Activated naive CD8-positive, alpha-beta T cell treated with anti-CD3 and anti-CD28 coated beads, Interleukin-2, amount 10 ng/mL, durations not matched to agents 7 days and 5 days (primary cell): Measurements from ENCODE around the gene PIP4K2A. TPM values are rescaled to one million over a fixed set of nuclear protein-coding genes. Genes with fewer than 3 reads are reported as not detected.

Source experiments
- ATAC-seq: fragments of 150-1000 bp; cut with Tn5 transposase; one replicate; pipeline ENCODE4 v1.10.0; 2021; ENCODE audit warnings: low read depth, moderate library complexity
- POLR2A ChIA-PET: fragments of 350-600 bp; sonication (Branson Sonifier 250); formaldehyde crosslinking; loops from one replicate; lab custom pipeline; 2021; ENCODE audit warnings: antibody characterized with exemption; lab: Charles Lee
- DNase-seq: peaks from one replicate; pipeline ENCODE4 v3.0.0; 2021
- H3K27ac Mint-ChIP-seq: one replicate; pipeline ENCODE4 v1.8.0; 2022; ENCODE audit warnings: mild to moderate bottlenecking, mixed read lengths
- H3K27me3 Mint-ChIP-seq: one replicate; pipeline ENCODE4 v1.8.0; 2022; ENCODE audit warnings: mild to moderate bottlenecking, moderate library complexity, mixed read lengths
- H3K36me3 Mint-ChIP-seq: one replicate; pipeline ENCODE4 v1.8.0; 2021; ENCODE audit warnings: mild to moderate bottlenecking, mixed read lengths
- H3K4me1 Mint-ChIP-seq: one replicate; pipeline ENCODE4 v1.8.0; 2021; ENCODE audit warnings: mixed read lengths
- H3K4me3 Mint-ChIP-seq: one replicate; pipeline ENCODE4 v1.8.0; 2022; ENCODE audit warnings: mild to moderate bottlenecking, moderate library complexity, mixed read lengths
- H3K9me3 Mint-ChIP-seq: one replicate; pipeline ENCODE4 v1.8.0; 2021; ENCODE audit warnings: mixed read lengths
- total RNA-seq, 2 experiments: library from RNA; stranded (reverse); gene quantifications; one replicate each; pipeline ENCODE4 v1.2.3, GENCODE V29; 2021

PIP4K2A gene
- total RNA-seq, 2 experiments from 2014 or later: 179 to 199 TPM

DNA sequence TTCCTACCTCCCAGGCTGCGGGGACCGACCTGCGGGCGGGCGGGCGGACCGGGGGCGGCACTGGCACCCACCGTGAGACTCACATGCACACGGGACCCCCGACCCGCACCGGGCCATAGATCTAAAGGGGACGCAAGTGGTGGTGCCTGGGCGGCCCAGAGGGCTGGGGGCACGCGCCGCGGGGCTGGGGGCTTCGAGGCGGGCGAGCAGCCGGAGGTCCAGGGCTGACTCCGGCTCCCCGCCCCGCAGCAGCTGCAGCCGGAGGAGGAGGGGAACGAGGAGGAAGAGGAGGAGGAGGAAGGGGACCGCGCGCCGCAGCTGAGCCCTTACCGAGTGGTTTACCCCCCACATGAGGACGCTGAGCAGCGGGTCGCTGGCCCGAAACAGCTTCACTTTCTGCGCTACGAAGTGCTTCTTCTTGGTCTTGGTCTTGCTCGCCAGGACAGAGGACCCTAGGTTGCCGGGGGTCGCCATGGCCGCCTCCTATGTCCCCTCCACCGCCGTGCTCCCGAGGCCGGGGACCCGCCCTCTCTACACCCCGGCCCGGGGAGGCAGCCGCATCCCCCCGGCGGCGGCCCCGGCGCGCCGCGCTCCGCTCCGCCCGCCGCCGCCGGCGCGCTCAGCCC, 412 bp downstream of the PIP4K2A start:
- DNase-seq (no peak), ATAC-seq (peak; percentile 24)
- peak overlapping the region; percentile 47 for H3K27ac Mint-ChIP-seq
- POLR2A ChIA-PET: interaction anchor here (0.9 to 4.2 kb wide), 17 partner anchors 10 to 383 kb away, joined by 3 to 33 read pairs (median 4); no protein-coding TSS in a partner anchor
- H3K4me3 Mint-ChIP-seq: peak overlapping the region; percentile 74
- H3K36me3 Mint-ChIP-seq: peaks cover 18% of the 10 kb centered on the region
- H3K4me1 Mint-ChIP-seq: peaks cover 32% of the 10 kb centered on the region
- H3K27me3 Mint-ChIP-seq: no peaks in the 10 kb centered on the region
- no peaks in the 10 kb centered on the region for H3K9me3 Mint-ChIP-seq

DNA sequence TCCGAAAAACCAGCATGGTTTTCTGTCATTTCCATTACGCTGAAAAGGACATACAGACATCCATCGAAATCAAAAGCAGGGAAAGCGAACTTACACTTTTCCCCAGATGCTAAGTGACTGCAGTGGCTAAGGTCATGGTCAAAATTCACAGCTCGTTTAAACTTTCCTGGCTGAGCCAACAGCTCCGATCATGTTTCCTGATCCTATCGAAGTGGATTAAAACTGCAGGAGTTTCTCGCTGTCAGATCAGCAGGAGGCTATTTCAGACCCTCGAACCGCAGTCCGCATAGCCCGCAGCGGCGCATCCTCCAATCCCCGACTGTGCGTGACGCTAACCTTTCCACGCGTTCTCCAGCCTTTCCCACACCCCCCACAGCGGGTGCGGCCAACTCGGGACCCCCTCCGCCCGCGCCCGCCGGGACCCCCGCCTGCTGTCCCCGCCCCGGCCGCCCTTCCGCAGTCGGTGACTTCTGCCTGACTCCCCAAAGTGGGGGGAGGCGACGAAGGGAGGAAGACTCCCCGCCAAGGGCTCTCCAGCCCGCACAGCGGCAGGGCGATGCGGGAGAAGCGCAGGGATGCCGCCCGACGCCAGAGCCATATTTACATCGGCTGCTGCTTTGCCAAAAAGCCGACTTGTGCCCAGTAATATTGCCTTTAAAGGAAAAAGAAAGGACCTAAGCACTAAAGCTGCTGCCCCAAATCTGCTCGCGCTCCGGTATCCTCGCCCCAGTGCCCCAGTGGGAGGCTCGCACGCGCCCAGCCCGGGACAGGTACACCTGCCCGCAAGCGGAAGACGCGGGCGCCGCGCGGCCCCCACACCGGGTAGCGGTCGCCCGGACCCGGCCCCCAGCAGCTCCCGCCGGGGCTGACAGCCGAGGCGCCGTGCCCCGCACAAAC, 1.2 kb downstream of the PIP4K2A start:
- H3K4me3 Mint-ChIP-seq: peak overlapping the region; percentile 74
- H3K4me1 Mint-ChIP-seq: peaks cover 37% of the 10 kb centered on the region
- peak; percentile 70 for DNase-seq
- H3K9me3 Mint-ChIP-seq: no peaks in the 10 kb centered on the region
- POLR2A ChIA-PET: interaction anchor here (0.6 to 4.2 kb wide), 20 partner anchors 9 to 397 kb away, joined by 3 to 33 read pairs (median 4); partner anchors contain the start of gene COMMD3
- H3K36me3 Mint-ChIP-seq: peaks cover 21% of the 10 kb centered on the region
- H3K27me3 Mint-ChIP-seq: no peaks in the 10 kb centered on the region
- H3K27ac Mint-ChIP-seq: peak overlapping the region; percentile 87
- peak; percentile 15 for ATAC-seq

DNA sequence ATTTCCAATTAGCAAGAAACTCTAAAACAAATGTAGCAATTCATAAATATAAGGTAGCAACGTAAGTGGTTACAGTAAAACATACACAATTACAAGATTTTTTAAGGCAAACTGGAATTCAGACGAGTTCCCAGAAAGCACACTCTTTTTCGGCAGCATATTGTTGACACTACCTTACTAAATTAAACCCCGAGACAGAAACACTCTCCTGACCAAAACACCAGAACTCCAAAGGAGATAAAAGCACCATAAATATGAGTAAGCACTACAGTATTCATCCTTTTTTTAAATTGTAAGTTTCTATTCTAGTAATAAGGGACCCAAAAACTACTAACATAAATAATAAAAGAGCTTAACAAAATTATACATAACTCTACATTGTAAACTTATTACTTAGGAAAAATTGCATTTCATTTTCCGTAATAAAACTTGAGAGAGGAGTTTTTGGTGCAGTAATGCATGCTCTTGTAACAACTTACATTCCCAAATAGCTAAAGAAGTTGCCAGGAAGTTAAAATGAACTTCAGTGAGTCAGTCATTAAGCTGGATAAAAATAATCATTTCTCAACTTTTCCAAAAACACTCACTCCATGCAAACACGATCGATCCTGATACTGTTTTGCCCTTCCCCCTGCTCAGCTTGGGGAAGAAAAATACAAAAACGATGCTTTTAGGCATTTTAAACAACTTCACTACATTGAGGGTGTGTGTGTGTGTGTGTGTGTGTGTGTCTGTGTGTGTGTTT, 2.0 kb downstream of the PIP4K2A start:
- Mint-ChIP-seq H3K36me3 (peaks cover 29% of the 10 kb centered on the region), H3K4me1 (peaks cover 45% of the 10 kb centered on the region), H3K27ac (peak overlapping the region; percentile 87), H3K27me3 (no peaks in the 10 kb centered on the region), H3K4me3 (peak overlapping the region; percentile 74), H3K9me3 (peaks cover 1% of the 10 kb centered on the region)
- ATAC-seq (no peak), DNase-seq (no peak)
- POLR2A ChIA-PET: interaction anchor here (0.6 to 4.2 kb wide), 9 partner anchors 11 to 1197 kb away, joined by 3 to 33 read pairs (median 3); partner anchors contain the start of gene COMMD3

DNA sequence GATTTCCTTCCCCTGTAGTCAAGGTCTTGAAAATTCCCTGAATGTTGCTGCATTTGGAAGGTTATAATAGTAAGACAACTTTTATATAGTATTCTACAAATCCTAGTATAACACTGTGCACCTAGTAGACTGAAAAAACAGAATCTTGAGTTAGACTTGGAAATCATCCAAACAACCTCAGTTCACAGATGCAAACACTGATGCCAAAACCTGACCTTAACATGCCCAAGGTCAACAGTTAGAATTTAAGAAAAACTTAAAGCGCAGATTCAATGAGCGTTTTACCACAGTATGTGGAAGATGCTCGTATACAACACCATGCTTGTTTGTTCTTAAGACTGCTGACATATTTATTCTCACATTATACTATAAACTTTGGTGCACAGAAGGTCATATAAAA, 3.0 kb downstream of the PIP4K2A start:
- peaks cover 51% of the 10 kb centered on the region for H3K4me1 Mint-ChIP-seq
- H3K36me3 Mint-ChIP-seq: peaks cover 34% of the 10 kb centered on the region
- DNase-seq: no peak
- no peak overlapping the region for H3K27ac Mint-ChIP-seq
- POLR2A ChIA-PET: interaction anchor here (1.5 to 4.2 kb wide), 2 partner anchors 25 to 29 kb away, joined by 3 to 33 read pairs; no protein-coding TSS in a partner anchor
- peaks cover 1% of the 10 kb centered on the region for H3K9me3 Mint-ChIP-seq
- no peak for ATAC-seq
- H3K4me3 Mint-ChIP-seq: peak overlapping the region; percentile 65
- no peaks in the 10 kb centered on the region for H3K27me3 Mint-ChIP-seq

DNA sequence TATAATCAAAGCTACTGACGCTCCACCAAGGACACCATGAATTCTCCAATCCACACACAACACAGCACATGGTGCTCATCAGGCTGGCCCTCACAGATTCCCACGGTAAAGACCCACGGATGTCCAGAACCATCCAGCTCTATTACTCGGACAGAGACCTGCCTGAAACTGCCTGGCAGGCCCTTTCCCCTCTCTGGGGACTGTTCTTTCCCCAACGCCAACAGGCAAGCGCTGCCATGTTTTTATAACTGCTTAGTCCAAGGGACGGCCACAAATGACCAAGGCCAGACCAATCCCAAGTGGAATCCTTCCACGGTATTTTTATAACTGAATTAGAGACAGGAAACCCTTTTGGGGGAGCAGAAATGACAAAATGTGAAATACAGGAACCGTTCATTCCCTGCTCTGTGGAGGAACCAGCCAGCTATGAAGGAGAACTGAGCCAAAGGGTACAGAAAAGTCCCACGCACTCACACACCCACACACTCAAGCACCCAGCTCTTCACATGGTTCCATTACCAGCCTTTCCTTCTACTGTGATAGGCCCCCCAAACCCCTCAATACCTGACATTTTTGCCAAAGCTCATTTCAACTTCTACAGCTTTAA, 4.1 kb downstream of the PIP4K2A start:
- no peak for DNase-seq
- POLR2A ChIA-PET: interaction anchor here (0.5 to 1.5 kb wide), 8 partner anchors 17 to 110 kb away, joined by 3 to 4 read pairs (median 3); no protein-coding TSS in a partner anchor
- no peaks in the 10 kb centered on the region for H3K27me3 Mint-ChIP-seq
- peak overlapping the region; percentile 71 for H3K4me3 Mint-ChIP-seq
- no peak for ATAC-seq
- peaks cover 1% of the 10 kb centered on the region for H3K9me3 Mint-ChIP-seq
- H3K27ac Mint-ChIP-seq: peak overlapping the region; percentile 24
- peaks cover 58% of the 10 kb centered on the region for H3K4me1 Mint-ChIP-seq
- H3K36me3 Mint-ChIP-seq: peaks cover 42% of the 10 kb centered on the region

DNA sequence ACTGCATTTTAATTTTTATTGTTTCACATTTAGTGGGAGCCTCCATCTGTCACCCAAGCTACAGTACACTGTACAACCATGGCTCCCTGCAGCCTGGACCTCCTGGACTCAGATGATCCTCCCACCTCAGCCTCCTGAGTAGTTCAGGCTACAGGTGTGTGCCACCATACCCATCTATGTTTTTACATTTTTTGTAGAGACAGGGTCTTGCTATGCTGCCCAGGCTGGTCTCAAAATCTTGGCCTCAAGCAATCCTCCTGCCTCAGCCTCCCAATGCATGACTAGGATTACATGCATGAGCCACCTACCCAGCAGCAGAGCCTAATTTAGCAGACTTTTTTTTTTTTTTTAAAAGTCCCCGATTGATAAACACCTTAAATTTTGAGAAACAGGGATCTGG, 5.6 kb downstream of the PIP4K2A start:
- ATAC-seq: no peak
- POLR2A ChIA-PET: no interaction called here
- H3K27me3 Mint-ChIP-seq: no peaks in the 10 kb centered on the region
- peaks cover 68% of the 10 kb centered on the region for H3K4me1 Mint-ChIP-seq
- H3K9me3 Mint-ChIP-seq: peaks cover 1% of the 10 kb centered on the region
- no peak overlapping the region for H3K27ac Mint-ChIP-seq
- H3K36me3 Mint-ChIP-seq: peaks cover 54% of the 10 kb centered on the region
- H3K4me3 Mint-ChIP-seq: no peak overlapping the region
- DNase-seq: no peak

DNA sequence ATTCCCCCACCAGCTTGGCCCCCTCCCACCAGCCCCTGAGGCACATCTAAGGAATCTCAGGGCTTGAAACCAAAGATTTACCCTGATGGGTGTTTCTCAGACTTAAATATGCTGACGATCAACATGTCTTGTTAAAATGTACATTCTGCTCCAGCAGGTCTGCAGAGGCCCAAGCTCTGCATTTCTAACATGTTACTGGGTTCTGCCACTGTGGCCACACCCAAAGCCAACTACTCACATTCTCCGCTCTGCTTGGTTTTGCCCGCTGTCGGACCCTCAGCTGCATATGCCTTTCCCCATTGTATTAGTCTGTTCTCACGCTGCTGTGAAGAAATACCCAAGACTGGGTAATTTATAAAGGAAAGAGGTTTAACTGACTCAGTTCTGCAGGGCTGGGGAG, 8.9 kb downstream of the PIP4K2A start:
- ATAC-seq (no peak), DNase-seq (no peak)
- H3K27me3 Mint-ChIP-seq: no peaks in the 10 kb centered on the region
- H3K4me3 Mint-ChIP-seq: peak overlapping the region; percentile 5
- H3K36me3 Mint-ChIP-seq: peaks cover 64% of the 10 kb centered on the region
- POLR2A ChIA-PET: interaction anchor here (0.8 kb wide), 1 partner anchor 22 kb away, joined by 4 read pairs; no protein-coding TSS in a partner anchor
- peaks cover 1% of the 10 kb centered on the region for H3K9me3 Mint-ChIP-seq
- H3K27ac Mint-ChIP-seq: no peak overlapping the region
- H3K4me1 Mint-ChIP-seq: peaks cover 82% of the 10 kb centered on the region

DNA sequence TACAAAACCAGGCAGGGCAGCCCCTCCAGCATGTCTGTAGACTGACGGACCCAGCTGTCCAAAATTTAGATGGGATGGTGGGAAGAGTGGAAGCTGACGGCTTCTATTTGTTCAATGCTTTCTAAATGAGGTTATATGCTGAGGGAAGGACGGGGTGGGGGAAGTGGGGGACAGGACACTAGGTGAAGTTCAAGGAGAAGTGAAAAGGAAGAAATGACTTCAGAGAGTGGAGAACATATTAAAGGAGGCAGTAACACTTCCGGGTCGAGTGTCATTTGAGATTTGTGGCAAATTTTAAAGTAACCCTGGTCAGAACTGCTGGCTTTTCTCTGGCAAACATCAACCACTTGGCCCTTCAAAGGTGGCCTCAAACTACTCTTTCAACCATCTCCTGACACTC, 9.4 kb downstream of the PIP4K2A start:
- POLR2A ChIA-PET: interaction anchor here (1.5 kb wide), 1 partner anchor 9 kb away, joined by 5 read pairs; the partner anchor contains the start of gene PIP4K2A
- peak overlapping the region; percentile 4 for H3K4me3 Mint-ChIP-seq
- peak overlapping the region; percentile 66 for H3K27ac Mint-ChIP-seq
- H3K36me3 Mint-ChIP-seq: peaks cover 59% of the 10 kb centered on the region
- DNase-seq: no peak
- H3K27me3 Mint-ChIP-seq: no peaks in the 10 kb centered on the region
- no peak for ATAC-seq
- H3K9me3 Mint-ChIP-seq: peaks cover 1% of the 10 kb centered on the region
- peaks cover 80% of the 10 kb centered on the region for H3K4me1 Mint-ChIP-seq

DNA sequence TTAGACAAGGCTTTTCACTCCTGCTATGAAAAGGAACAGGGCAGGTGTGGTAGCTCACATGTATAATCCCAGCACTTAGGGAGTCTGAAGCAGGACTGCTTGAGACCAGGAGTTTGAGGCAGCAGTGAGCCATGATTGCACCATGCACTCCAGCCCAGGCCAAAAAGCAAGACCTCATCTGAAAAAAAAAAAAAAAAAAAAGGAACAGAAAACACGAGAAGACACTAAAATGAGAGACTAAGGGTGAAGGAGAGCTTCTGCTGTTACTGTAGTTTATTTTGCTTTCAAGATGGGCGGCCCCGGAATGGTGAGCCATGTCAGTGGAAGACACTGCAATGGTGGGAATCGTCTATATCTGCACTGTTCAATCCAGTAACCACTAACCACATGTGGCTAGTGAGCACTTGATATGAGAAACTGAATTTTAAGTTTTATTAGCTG, 9.9 kb downstream of the PIP4K2A start:
- POLR2A ChIA-PET: interaction anchor here (1.5 kb wide), 1 partner anchor 9 kb away, joined by 5 read pairs; the partner anchor contains the start of gene PIP4K2A
- ATAC-seq (no peak), DNase-seq (no peak)
- Mint-ChIP-seq H3K27ac (peak overlapping the region; percentile 66), H3K4me3 (no peak overlapping the region), H3K9me3 (peaks cover 1% of the 10 kb centered on the region), H3K36me3 (peaks cover 59% of the 10 kb centered on the region), H3K4me1 (peaks cover 77% of the 10 kb centered on the region), H3K27me3 (no peaks in the 10 kb centered on the region)

DNA sequence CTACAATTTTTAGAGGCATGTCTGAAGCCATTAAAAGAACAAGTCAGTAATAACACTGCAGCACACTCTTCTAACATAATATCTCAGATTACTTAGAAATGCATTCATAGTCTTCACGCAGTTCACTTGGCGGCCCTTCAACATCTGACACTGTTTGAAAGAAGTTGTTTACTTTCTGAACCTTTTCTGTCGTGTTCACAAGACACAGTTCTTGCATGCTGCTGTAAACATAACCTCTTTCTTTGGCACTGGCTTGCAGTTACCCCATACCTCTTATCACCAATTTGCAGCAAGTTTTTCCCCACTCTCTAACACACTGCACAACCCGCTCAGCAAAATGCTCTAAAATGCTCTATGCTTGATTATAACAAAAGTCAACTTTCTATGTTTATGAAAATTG, 12.0 kb downstream of the PIP4K2A start:
- Mint-ChIP-seq H3K9me3 (no peaks in the 10 kb centered on the region), H3K27ac (peak overlapping the region; percentile 30), H3K27me3 (no peaks in the 10 kb centered on the region), H3K4me1 (peaks cover 66% of the 10 kb centered on the region), H3K4me3 (no peak overlapping the region), H3K36me3 (peaks cover 43% of the 10 kb centered on the region)
- POLR2A ChIA-PET: no interaction called here
- DNase-seq (no peak), ATAC-seq (no peak)

DNA sequence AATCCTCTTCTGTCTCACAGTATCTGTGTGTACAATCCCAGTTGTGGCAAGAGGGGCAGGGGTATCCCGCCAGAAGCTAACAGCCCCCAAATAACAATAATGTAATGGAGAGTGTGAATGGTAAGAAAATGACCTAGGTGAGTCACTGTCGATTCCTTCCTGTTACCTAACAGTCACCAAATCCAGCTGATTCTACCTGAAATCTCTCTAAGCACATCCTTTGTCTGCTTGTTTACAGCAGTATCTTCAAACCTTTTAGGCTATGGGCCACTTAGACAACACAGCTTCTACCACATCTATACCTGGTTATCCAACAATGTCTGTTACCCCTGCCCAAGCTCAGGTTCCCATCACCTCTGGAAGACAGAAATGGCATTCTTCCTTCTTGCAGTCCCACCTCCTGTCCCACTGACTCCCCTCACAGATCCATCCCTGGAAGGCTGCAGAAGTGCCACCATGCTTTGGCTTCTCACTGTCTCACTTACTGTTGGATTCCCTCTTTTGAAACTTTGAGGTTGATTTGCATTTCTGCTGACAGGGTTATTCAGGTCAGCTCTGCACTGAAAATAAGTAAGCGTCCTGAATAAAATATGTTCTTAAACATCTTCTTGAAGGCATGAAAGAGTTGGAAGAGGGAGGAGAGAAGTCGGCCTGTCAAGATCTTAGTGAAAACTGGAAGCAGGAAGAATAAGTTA, 13.1 kb downstream of the PIP4K2A start:
- Mint-ChIP-seq H3K4me3 (no peak overlapping the region), H3K27me3 (no peaks in the 10 kb centered on the region), H3K27ac (peak overlapping the region; percentile 26), H3K36me3 (peaks cover 38% of the 10 kb centered on the region), H3K4me1 (peaks cover 63% of the 10 kb centered on the region), H3K9me3 (no peaks in the 10 kb centered on the region)
- POLR2A ChIA-PET: interaction anchor here (0.5 to 0.9 kb wide), 2 partner anchors 12 to 19 kb away, joined by 3 read pairs; no protein-coding TSS in a partner anchor
- ATAC-seq (no peak), DNase-seq (no peak)

DNA sequence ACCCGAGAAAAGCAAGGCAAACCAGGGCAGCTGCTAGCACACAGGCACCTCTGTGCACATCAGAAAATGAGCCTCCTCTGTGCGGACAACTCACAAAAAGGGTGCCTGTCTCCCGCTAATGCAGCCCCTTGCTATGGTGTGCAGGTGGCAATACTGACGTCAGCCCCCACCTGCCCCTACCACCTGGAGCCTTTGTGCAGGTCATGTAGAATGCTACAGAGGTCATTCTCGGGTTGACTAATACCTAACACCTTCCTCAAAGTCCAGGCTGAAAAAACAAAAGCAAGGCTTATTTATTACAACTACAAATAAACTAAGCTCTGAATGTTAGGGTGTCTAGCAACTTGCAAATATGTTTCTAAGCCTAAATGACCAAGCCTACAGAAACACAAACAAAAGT, 13.9 kb downstream of the PIP4K2A start:
- H3K36me3 Mint-ChIP-seq: peaks cover 32% of the 10 kb centered on the region
- no peaks in the 10 kb centered on the region for H3K9me3 Mint-ChIP-seq
- H3K27me3 Mint-ChIP-seq: no peaks in the 10 kb centered on the region
- ATAC-seq (no peak), DNase-seq (no peak)
- H3K4me3 Mint-ChIP-seq: no peak overlapping the region
- no peak overlapping the region for H3K27ac Mint-ChIP-seq
- POLR2A ChIA-PET: interaction anchor here (0.5 to 0.9 kb wide), 2 partner anchors 13 to 19 kb away, joined by 3 read pairs; no protein-coding TSS in a partner anchor
- H3K4me1 Mint-ChIP-seq: peaks cover 63% of the 10 kb centered on the region
